ENCODE data around the gene DTX1.
"Not testable (repeated sequence)": the region's sequence is repeated elsewhere in the genome, so short reads cannot be mapped to it uniquely, and the experiment has no call there.

The DTX1 gene

GRCh38 chr12:113137861-113138783 lies 81.6 kb downstream of the DTX1 start:
- FAIRE-seq: no peak

GRCh38 chr12:113138826-113139225 lies 82.3 kb downstream of the DTX1 start:
- FAIRE-seq: no peak

GRCh38 chr12:113140706-113141105 lies 84.2 kb downstream of the DTX1 start:
- no peak for FAIRE-seq

- not testable (repeated sequence) for FAIRE-seq
These were observed 85.2 kb downstream of the DTX1 start for GRCh38 chr12:113141716-113142115.

GRCh38 chr12:113142173-113142885 lies 85.8 kb downstream of the DTX1 start:
- no peak for FAIRE-seq

- no peak for FAIRE-seq
These were observed 86.4 kb downstream of the DTX1 start for GRCh38 chr12:113142886-113143332.

- no peak for FAIRE-seq
These were observed 87.4 kb downstream of the DTX1 start for GRCh38 chr12:113143959-113144358.

GRCh38 chr12:113144806-113145205 lies 88.3 kb downstream of the DTX1 start:
- no peak for FAIRE-seq

- FAIRE-seq: no peak
These were observed 89.4 kb downstream of the DTX1 start for GRCh38 chr12:113145720-113146551.

- no peak for FAIRE-seq
These were observed 90.5 kb downstream of the DTX1 start for GRCh38 chr12:113146999-113147398.
